ENCODE measurements around the gene KSR2.

DNA sequence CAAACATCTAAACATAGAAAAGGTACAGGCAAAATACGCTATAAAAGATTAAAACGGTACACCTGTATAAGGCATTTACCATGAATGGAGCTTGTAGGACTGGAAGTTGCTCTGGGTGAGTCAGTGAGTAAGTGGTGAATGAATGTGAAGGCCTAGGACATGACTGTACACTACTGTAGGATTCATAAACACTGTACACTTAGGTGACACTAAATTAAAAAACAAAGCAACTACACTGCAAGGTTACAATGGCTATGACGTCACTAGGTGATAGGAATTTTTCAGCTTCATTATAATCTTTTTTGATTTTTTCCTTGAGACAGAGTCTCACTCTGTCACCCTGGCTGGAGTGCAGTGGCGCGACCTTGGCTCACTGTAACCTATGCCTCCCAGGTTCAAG lies 269.2 kb downstream of the KSR2 start:
- TF ChIP-seq, protein P1, sequence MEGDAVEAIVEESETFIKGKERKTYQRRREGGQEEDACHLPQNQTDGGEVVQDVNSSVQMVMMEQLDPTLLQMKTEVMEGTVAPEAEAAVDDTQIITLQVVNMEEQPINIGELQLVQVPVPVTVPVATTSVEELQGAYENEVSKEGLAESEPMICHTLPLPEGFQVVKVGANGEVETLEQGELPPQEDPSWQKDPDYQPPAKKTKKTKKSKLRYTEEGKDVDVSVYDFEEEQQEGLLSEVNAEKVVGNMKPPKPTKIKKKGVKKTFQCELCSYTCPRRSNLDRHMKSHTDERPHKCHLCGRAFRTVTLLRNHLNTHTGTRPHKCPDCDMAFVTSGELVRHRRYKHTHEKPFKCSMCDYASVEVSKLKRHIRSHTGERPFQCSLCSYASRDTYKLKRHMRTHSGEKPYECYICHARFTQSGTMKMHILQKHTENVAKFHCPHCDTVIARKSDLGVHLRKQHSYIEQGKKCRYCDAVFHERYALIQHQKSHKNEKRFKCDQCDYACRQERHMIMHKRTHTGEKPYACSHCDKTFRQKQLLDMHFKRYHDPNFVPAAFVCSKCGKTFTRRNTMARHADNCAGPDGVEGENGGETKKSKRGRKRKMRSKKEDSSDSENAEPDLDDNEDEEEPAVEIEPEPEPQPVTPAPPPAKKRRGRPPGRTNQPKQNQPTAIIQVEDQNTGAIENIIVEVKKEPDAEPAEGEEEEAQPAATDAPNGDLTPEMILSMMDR (conservative IDR thresholded peaks at IDR 0.05; ENCODE audit: low read length) = no peak
- no peak for TF ChIP-seq EZH2phosphoT487 (IDR thresholded peaks at IDR 0.05; ENCODE audit: borderline replicate concordance, low read depth, low read length)

Data from OCI-LY7 (cell line).